HG03280 (cell line): ENCODE results near the gene AQP12A.
"Not testable (repeated sequence)": the region's sequence is repeated elsewhere in the genome, so short reads cannot be mapped to it uniquely, and the experiment has no call there.

Source experiments
- ATAC-seq: cut with Tn5 transposase; IDR thresholded peaks from one replicate; pipeline ENCODE4 v1.9.1; 2021; ENCODE audit warnings: mild to moderate bottlenecking, moderate library complexity; ENCODE audit not compliant: unreplicated experiment

AQP12A gene

GRCh38 chr2:240686460-240686859 lies 5.2 kb upstream of the AQP12A start:
- ATAC-seq = no peak

- no peak for ATAC-seq
Measured at GRCh38 chr2:240687045-240687740, 4.5 kb upstream of the AQP12A start.

GRCh38 chr2:240687741-240688552 lies 3.7 kb upstream of the AQP12A start:
- no peak for ATAC-seq

- ATAC-seq = no peak
Measured at GRCh38 chr2:240688553-240688919, 3.1 kb upstream of the AQP12A start.

- ATAC-seq = no peak
Measured at GRCh38 chr2:240689975-240690374, 1.7 kb upstream of the AQP12A start.

GRCh38 chr2:240690421-240691074 lies 1.1 kb upstream of the AQP12A start:
- not testable (repeated sequence) for ATAC-seq

- ATAC-seq = not testable (repeated sequence)
Measured at GRCh38 chr2:240691075-240691427, 615 bp upstream of the AQP12A start.

GRCh38 chr2:240692583-240693561 lies 1.2 kb downstream of the AQP12A start:
- not testable (repeated sequence) for ATAC-seq

GRCh38 chr2:240694304-240694703 lies 2.6 kb downstream of the AQP12A start:
- ATAC-seq = not testable (repeated sequence)

- not testable (repeated sequence) for ATAC-seq
Measured at GRCh38 chr2:240695593-240695992, 3.9 kb downstream of the AQP12A start.

GRCh38 chr2:240696469-240696868 lies 4.8 kb downstream of the AQP12A start:
- not testable (repeated sequence) for ATAC-seq

- ATAC-seq = not testable (repeated sequence)
Measured at GRCh38 chr2:240698852-240699561, 7.3 kb downstream of the AQP12A start.

GRCh38 chr2:240699835-240700234 lies 8.2 kb downstream of the AQP12A start:
- ATAC-seq = not testable (repeated sequence)

GRCh38 chr2:240700616-240701015 lies 8.9 kb downstream of the AQP12A start:
- ATAC-seq = not testable (repeated sequence)

- no peak for ATAC-seq
Measured at GRCh38 chr2:240701091-240701735, 9.5 kb downstream of the AQP12A start.

GRCh38 chr2:240701736-240702639 lies 10.3 kb downstream of the AQP12A start:
- ATAC-seq = no peak

GRCh38 chr2:240702640-240703011 lies 11.0 kb downstream of the AQP12A start:
- ATAC-seq = no peak
